Measurements from ENCODE around the gene ARHGEF18.
A peak's percentile ranks its signal among the peaks of the same experiment; 100 is the strongest.
"Not testable (repeated sequence)": the region's sequence is repeated elsewhere in the genome, so short reads cannot be mapped to it uniquely, and the experiment has no call there.

The ARHGEF18 gene

GRCh38 chr19:7348587-7349230 is at the start of gene ARHGEF18:
ARHGEF18 (plus strand) TSS chr19:7348937; CDS start chr19:7362891, 13,954 bp downstream.
- peak; percentile 77 to 82 for DNase-seq

- DNase-seq = no peak
Measured at GRCh38 chr19:7301525-7301924, 47.2 kb upstream of the ARHGEF18 start.

- no peak for DNase-seq
Measured at GRCh38 chr19:7303470-7303869, 45.3 kb upstream of the ARHGEF18 start.

GRCh38 chr19:7304200-7304599 is 44.5 kb upstream of the ARHGEF18 start:
- no peak for DNase-seq

- DNase-seq = no peak
Measured at GRCh38 chr19:7307590-7308218, 41.0 kb upstream of the ARHGEF18 start.

- not testable (repeated sequence) for DNase-seq
Measured at GRCh38 chr19:7308327-7308726, 40.4 kb upstream of the ARHGEF18 start.

GRCh38 chr19:7311911-7312310 is 36.8 kb upstream of the ARHGEF18 start:
- no peak for DNase-seq

- DNase-seq = no peak
Measured at GRCh38 chr19:7312816-7313215, 35.9 kb upstream of the ARHGEF18 start.

- no peak for DNase-seq
Measured at GRCh38 chr19:7318176-7318575, 30.6 kb upstream of the ARHGEF18 start.

- DNase-seq = peak in 1 of 2 donors; percentile 61
Measured at GRCh38 chr19:7326105-7326877, 22.4 kb upstream of the ARHGEF18 start.

GRCh38 chr19:7327802-7328201 is 20.9 kb upstream of the ARHGEF18 start:
- no peak for DNase-seq

- DNase-seq = no peak
Measured at GRCh38 chr19:7328647-7329046, 20.1 kb upstream of the ARHGEF18 start.

- no peak for DNase-seq
Measured at GRCh38 chr19:7331446-7331845, 17.3 kb upstream of the ARHGEF18 start.

- DNase-seq = peak in 1 of 2 donors; percentile 80
Measured at GRCh38 chr19:7333198-7334118, 15.3 kb upstream of the ARHGEF18 start.

GRCh38 chr19:7336321-7336973 is 12.3 kb upstream of the ARHGEF18 start:
- no peak for DNase-seq

GRCh38 chr19:7337380-7338194 is 11.2 kb upstream of the ARHGEF18 start:
- DNase-seq = peak; percentile 36 to 65

GRCh38 chr19:7340959-7341837 is 7.5 kb upstream of the ARHGEF18 start:
- peak; percentile 49 to 97 for DNase-seq

- no peak for DNase-seq
Measured at GRCh38 chr19:7342143-7342542, 6.6 kb upstream of the ARHGEF18 start.

GRCh38 chr19:7346488-7346971 is 2.2 kb upstream of the ARHGEF18 start:
- no peak for DNase-seq

GRCh38 chr19:7346997-7347396 is 1.7 kb upstream of the ARHGEF18 start:
- DNase-seq = not testable (repeated sequence)
